Muscle layer of duodenum (tissue), 2 donors: Measurements from ENCODE around the gene ATP1A4.

Experiments used
- H3K27ac ChIP-seq: one replicate; pipeline ENCODE4 v1.7.0; 2013; ENCODE audit warnings: mild to moderate bottlenecking, low read length
- H3K27me3 ChIP-seq: one replicate; pipeline ENCODE4 v1.7.0; 2013; ENCODE audit warnings: low read depth, mild to moderate bottlenecking, control low read depth, low read length
- H3K36me3 ChIP-seq, 2 donors: one replicate each; pipeline ENCODE4 v1.7.0; 2013; ENCODE audit warnings: low read length in 2 of 2, control low read depth in 1 of 2, mild to moderate bottlenecking in 1 of 2; ENCODE audit not compliant: insufficient read depth in 2 of 2, control insufficient read depth in 1 of 2
- H3K4me1 ChIP-seq, 2 donors: one replicate each; pipeline ENCODE4 v1.7.0; 2013; ENCODE audit warnings: low read length in 2 of 2, mild to moderate bottlenecking in 2 of 2, control low read depth in 1 of 2, moderate library complexity in 1 of 2; ENCODE audit not compliant: insufficient read depth in 2 of 2, control insufficient read depth in 1 of 2
- H3K4me3 ChIP-seq, 2 donors: one replicate each; pipeline ENCODE4 v1.7.0; 2013; ENCODE audit warnings: low read length in 2 of 2, low read depth in 1 of 2, mild to moderate bottlenecking in 1 of 2
- H3K9me3 ChIP-seq, 2 donors: one replicate each; pipeline ENCODE4 v1.7.0; 2013; ENCODE audit warnings: low read length in 2 of 2, control low read depth in 1 of 2, mild to moderate bottlenecking in 1 of 2; ENCODE audit not compliant: control insufficient read depth in 1 of 2
- donor health status: healthy.

The ATP1A4 gene

DNA sequence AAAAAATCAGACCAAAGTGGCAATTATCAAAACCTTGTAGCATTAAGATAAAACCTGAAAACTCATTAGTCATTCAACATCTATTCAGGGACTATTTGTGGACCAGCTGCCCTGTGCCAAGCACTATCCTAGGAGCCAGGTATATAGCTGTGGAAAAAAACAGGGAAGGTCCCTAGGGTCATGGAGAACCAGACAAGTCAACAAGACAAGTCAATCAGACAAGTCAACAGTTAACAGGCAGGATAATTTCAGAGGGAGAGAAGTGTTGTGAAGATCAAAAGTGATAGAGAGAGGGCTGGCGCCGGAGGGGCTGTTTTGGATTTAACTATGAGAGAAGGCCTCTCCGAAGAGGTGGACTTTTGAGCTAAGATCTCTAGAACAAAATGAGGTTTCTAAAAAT is 3.3 kb upstream of the ATP1A4 start:
- Histone ChIP-seq H3K36me3 (no peaks in the 10 kb centered on the region), H3K9me3 (no peaks in the 10 kb centered on the region), H3K27ac (no peak overlapping the region), H3K27me3 (no peaks in the 10 kb centered on the region), H3K4me1 (no peaks in the 10 kb centered on the region), H3K4me3 (no peak overlapping the region)

DNA sequence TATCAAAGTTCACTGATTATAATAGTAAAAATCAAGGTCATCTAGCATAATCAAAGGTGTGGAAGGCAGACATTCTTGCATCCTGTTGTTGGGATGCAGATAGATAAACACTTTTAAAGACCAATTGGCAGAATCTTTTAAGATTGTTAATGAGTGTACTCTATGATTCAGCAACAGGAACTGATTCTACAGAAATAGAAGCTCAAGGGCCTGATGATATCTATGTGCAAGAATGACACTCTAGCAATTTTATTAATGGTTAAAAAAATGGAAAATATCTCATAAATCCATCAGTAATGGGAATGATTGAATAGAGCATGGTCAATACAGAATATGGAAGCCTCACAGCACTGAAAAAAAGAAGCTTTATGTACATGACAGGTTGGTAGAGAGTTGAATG is 2.2 kb upstream of the ATP1A4 start:
- Histone ChIP-seq H3K4me3 (no peak overlapping the region), H3K27ac (no peak overlapping the region), H3K36me3 (no peaks in the 10 kb centered on the region), H3K9me3 (no peaks in the 10 kb centered on the region), H3K27me3 (no peaks in the 10 kb centered on the region), H3K4me1 (no peaks in the 10 kb centered on the region)

DNA sequence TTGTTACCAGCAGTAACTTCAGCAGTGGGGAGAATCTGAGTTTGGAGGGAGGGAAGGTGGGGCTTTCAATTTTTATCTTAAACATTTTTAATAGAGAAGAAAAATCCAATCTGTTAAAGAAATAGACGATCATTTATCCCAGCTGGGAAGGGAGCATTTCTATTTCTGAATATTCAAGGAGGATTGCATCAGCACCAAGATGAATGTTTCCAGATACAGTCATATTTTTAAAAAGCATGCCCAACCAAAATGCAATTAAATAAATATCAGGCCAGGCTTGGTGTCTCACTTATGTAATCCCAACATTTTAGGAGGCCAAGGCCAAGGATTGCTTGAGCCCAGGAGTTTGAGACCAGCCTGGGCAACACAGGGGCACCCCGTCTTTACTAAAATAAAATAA is 1.7 kb upstream of the ATP1A4 start:
- Histone ChIP-seq H3K27me3 (no peaks in the 10 kb centered on the region), H3K36me3 (no peaks in the 10 kb centered on the region), H3K9me3 (no peaks in the 10 kb centered on the region), H3K4me1 (no peaks in the 10 kb centered on the region), H3K4me3 (no peak overlapping the region), H3K27ac (no peak overlapping the region)

DNA sequence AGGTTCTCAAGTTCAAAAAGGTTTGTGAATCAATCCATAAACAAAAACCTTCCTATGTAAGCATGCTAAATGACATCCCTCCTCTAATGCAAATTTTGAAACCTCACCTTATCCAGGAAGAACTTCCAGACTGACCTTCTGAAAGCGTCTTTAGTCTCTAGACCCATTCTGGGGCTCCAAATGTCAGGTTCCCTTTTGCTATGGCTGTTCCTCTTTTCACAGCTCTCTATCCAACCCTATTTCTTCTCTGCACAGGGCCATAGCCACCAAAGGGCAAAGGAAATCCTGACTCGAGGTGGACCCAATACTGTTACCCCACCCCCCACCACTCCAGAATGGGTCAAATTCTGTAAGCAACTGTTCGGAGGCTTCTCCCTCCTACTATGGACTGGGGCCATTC is 3.4 kb downstream of the ATP1A4 start:
- no peaks in the 10 kb centered on the region for H3K9me3 ChIP-seq
- H3K27me3 ChIP-seq = no peaks in the 10 kb centered on the region
- no peaks in the 10 kb centered on the region for H3K36me3 ChIP-seq
- H3K27ac ChIP-seq = no peak overlapping the region
- no peak overlapping the region for H3K4me3 ChIP-seq
- no peaks in the 10 kb centered on the region for H3K4me1 ChIP-seq

DNA sequence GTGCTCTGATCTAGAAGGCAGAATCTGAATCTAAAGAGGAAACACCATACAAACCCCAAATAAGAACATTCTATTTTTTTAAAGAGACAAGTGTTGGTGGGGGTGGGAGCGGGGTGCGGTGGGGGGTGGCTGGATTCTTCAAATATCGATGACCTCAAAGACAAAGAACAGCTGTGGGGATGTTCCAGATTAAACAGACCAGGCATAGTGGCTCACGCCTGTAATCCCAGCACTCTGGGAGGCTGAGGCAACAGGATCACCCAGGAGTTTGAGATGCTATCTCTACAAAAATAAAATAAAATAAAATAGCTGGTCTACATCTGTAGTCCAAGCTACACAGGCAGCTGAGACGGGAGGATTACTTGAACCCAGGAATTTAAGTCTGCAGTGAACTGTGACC is 5.0 kb downstream of the ATP1A4 start:
- Histone ChIP-seq H3K9me3 (no peaks in the 10 kb centered on the region), H3K27me3 (no peaks in the 10 kb centered on the region), H3K36me3 (no peaks in the 10 kb centered on the region), H3K4me3 (no peak overlapping the region), H3K27ac (no peak overlapping the region), H3K4me1 (no peaks in the 10 kb centered on the region)

DNA sequence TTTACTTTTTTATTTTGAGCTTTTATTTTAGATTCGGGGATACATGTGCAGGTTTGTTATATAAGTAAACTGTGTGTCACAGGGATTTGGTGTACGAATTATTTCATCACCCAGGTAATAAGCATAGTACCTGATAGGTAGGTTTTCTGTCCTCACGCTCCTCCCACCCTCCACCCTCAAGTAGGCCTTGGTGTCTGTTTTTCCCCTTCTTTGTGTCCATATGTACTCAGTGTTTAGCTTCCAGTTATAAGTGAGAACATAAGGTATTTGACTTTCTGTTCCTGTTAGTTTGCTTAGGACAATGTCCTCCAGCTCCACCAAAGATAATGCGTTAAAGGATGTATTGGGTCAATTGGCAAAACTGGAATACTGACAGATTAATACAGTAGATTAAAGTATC is 5.8 kb downstream of the ATP1A4 start:
- Histone ChIP-seq H3K27me3 (no peaks in the 10 kb centered on the region), H3K4me3 (no peak overlapping the region), H3K36me3 (no peaks in the 10 kb centered on the region), H3K27ac (no peak overlapping the region), H3K9me3 (no peaks in the 10 kb centered on the region), H3K4me1 (no peaks in the 10 kb centered on the region)

DNA sequence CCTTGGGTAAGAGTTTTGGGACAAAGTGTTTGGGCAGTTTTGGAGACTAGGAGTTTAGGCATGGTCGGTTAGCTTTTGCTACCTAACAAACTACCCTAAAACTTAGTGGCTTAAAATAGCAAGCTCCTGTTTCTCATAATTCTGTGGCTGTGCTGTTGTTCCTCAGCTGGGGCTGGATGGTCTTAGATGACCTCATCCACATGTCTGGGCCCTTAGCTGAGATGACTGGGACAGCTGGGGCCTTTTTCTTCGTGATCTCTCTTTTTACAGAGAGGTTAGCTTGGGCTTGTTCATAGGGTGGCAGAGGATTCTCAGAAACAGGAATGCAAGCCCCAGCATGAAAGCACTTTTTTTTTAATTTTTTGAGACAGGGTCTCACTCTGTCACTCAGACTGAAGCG is 6.6 kb downstream of the ATP1A4 start:
- Histone ChIP-seq H3K27me3 (no peaks in the 10 kb centered on the region), H3K4me1 (no peaks in the 10 kb centered on the region), H3K4me3 (no peak overlapping the region), H3K36me3 (no peaks in the 10 kb centered on the region), H3K9me3 (no peaks in the 10 kb centered on the region), H3K27ac (no peak overlapping the region)

DNA sequence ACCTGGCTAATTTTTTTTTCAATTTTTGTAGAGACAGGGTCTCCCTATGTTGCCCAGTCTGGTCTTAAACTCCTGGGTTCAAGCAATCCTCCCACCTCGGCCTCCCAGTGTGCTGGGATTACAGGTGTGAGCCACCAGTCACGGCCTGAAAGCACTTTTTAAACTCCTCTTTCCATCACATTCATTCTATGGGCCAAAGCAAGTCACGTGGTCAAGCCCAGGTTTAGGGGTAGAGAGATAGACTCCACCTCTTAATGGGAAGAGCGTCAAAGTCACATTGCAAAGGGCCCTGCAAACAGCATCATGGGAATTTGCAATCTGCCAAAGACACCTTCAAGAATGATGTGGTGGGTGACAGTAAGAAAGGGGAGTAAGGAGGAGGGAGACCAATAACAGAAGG is 7.1 kb downstream of the ATP1A4 start:
- Histone ChIP-seq H3K4me3 (no peak overlapping the region), H3K4me1 (no peaks in the 10 kb centered on the region), H3K27ac (no peak overlapping the region), H3K27me3 (no peaks in the 10 kb centered on the region), H3K36me3 (no peaks in the 10 kb centered on the region), H3K9me3 (no peaks in the 10 kb centered on the region)

DNA sequence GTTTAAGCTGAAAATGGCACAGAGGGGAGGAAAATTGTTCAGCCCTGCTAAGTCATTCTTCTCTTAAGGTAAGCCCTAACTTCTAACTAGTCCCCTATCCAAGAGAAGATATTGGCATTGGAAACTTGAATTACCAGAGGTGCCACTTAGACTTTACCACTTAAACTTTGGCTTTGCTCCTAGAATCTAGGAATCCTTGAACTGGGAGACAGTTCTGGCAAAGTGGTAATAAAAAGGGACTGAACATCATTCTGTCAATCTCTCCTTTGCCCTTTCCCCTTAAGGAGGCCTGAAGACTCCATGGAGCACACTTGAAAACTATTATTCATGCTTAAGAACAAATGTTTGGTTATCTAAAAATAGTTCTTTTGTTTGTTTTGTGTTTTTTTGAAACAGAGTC is 8.4 kb downstream of the ATP1A4 start:
- Histone ChIP-seq H3K4me3 (no peak overlapping the region), H3K27ac (no peak overlapping the region), H3K36me3 (no peaks in the 10 kb centered on the region), H3K4me1 (no peaks in the 10 kb centered on the region), H3K27me3 (no peaks in the 10 kb centered on the region), H3K9me3 (no peaks in the 10 kb centered on the region)

DNA sequence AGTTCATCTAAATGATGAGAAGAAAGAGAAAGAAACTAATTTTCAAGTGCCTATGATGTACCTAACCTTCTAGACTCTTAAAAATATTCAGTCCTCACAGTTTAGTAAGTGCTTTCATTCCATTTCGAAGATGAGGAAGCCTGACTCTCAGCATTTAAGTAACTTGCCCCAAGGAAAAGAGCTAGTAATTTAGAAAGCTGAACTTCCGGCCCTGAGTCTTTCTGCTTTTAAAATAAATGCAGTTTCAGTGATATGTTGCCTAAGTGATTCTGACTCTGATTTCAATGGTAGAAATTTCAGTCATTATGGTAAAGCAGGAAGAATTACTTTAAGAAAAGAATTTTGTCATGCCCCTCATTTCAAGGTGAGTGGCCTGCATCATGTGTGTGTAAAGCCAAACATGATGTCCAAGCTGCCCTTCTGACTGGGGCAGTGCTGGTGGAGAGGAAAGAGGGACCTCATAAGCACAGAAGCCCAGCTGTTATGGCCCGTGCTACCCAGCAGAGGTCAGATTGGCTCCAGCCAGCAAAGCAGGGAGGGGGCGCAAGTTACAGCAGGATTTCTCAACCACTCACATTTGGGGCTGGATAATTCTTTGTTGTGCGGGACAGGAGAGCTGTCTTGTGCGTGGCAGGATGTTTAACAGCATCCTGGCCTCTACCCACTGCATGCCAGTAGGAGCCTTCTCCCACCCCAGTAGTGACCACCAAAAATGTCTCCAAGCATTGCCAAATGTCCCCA is 10.7 kb downstream of the ATP1A4 start:
- no peak overlapping the region for H3K4me3 ChIP-seq
- H3K36me3 ChIP-seq = no peaks in the 10 kb centered on the region
- no peaks in the 10 kb centered on the region for H3K9me3 ChIP-seq
- no peaks in the 10 kb centered on the region for H3K4me1 ChIP-seq
- H3K27ac ChIP-seq = no peak overlapping the region
- no peaks in the 10 kb centered on the region for H3K27me3 ChIP-seq

DNA sequence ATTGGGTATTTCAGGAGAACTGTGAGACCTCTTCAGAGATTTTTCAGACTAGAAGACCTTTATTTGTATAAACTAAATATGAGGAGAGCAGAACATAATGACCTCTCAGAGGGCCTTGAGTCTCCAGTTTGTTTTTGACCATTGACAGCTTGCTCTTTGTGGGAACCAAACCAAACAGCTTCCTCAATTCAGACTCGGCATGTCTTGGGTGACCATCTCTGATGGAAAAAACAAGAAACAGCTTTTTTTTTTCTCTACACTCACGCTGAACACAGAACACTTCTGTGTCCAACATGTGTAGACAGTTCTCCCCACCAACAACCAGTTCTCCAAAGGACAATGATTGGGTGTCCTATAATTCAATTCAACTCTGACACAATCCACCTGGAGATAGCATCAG is 11.5 kb downstream of the ATP1A4 start:
- H3K4me3 ChIP-seq = no peak overlapping the region
- no peaks in the 10 kb centered on the region for H3K4me1 ChIP-seq
- H3K27me3 ChIP-seq = no peaks in the 10 kb centered on the region
- no peaks in the 10 kb centered on the region for H3K36me3 ChIP-seq
- H3K9me3 ChIP-seq = no peaks in the 10 kb centered on the region
- H3K27ac ChIP-seq = no peak overlapping the region

DNA sequence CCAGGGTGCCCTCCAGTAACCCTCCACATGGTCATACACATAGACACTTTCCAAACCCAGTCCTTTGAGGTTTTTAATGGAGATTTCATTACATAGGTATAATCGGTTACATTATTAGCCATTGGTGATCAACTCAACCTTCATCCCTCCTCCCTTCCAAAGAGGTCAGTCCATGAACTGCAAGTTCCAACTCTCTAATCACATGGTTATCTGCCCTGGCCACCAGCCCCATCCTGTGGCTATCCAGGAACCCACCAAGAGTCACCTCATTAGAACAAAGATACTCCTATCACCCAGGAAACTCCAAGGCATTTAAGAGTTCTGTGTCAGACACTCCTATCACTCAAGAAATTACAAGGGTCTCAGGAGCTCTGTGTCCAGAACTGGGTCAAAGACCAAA is 12.2 kb downstream of the ATP1A4 start:
- H3K4me3 ChIP-seq = no peak overlapping the region
- no peak overlapping the region for H3K27ac ChIP-seq
- H3K4me1 ChIP-seq = no peaks in the 10 kb centered on the region
- H3K27me3 ChIP-seq = no peaks in the 10 kb centered on the region
- H3K36me3 ChIP-seq = no peaks in the 10 kb centered on the region
- no peaks in the 10 kb centered on the region for H3K9me3 ChIP-seq
